ENCODE measurements around the gene ENOX1.

The ENOX1 gene

DNA sequence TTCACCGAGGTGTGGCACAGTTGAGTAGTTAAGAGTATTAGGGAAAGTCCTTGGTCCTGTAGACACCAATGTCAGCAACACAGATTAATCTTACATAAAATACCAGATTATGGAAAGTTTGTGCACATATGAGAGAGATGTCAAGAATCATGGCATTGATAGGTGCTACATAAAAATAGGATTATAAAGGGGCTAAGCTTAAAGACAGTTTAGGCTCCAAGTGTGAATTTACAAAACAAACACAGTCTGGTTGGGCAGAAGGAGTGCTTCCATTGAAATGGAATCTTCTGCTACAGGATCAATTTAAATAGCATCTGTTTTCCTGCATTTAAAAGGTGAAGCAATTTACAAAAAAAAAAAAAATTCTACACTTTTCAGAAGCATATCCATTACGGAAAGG is 470.5 kb downstream of the ENOX1 start:
- DNase-seq (ENCODE audit: low read depth in 2 of 2): no peak

- no peak for DNase-seq (ENCODE audit: low read depth in 2 of 2)
These were observed 471.2 kb downstream of the ENOX1 start for GRCh38 chr13:43315522-43315921.

DNA sequence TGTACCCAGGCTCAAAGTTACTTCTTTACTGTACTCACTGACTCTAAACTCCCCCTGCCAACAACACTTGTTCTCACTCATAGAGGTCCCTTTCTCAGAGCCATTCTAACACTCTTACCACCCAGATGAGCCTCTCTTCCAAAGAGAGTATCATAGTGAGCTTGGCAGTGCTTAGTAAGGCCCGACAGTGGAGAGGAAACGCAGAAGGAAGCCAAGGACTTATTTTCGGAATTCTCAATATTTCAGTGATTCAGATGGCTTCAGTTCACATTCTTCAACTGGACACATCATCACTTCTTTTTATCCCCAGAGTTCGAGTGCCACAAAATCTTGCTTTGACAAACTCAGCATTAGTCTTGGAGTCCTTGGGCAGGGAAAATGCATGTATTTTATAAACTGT is 477.5 kb downstream of the ENOX1 start:
- no peak for DNase-seq (ENCODE audit: low read depth in 2 of 2)

GRCh38 chr13:43307921-43308433 is 478.8 kb downstream of the ENOX1 start:
- no peak for DNase-seq (ENCODE audit: low read depth in 2 of 2)

- no peak for DNase-seq (ENCODE audit: low read depth in 2 of 2)
These were observed 479.4 kb downstream of the ENOX1 start for GRCh38 chr13:43307221-43307920.

GRCh38 chr13:43306372-43306771 is 480.4 kb downstream of the ENOX1 start:
- DNase-seq (ENCODE audit: low read depth in 2 of 2): no peak

DNA sequence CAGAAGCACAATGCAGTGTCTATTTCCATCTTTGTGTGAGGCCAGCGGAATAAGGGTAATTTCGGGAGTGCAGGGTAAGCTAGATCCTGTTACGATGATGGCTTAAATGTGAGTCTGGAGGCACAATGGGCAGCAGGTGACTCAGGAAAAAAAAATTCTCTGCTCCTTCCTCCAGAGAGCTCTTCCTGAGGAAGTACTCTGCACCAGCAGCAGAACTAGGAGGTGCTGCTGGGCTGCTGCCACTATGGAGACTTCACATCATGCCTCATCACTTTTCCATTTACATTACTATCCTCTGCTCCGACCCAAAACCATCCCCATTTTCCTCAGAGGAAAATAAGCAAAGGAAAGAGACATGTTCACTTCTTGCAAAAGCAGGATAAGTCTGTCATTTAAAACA is 481.4 kb downstream of the ENOX1 start:
- DNase-seq (ENCODE audit: low read depth in 2 of 2): no peak

GRCh38 chr13:43304945-43305344 is 481.8 kb downstream of the ENOX1 start:
- DNase-seq (ENCODE audit: low read depth in 2 of 2): no peak

- no peak for DNase-seq (ENCODE audit: low read depth in 2 of 2)
These were observed 482.3 kb downstream of the ENOX1 start for GRCh38 chr13:43304449-43304848.

DNA sequence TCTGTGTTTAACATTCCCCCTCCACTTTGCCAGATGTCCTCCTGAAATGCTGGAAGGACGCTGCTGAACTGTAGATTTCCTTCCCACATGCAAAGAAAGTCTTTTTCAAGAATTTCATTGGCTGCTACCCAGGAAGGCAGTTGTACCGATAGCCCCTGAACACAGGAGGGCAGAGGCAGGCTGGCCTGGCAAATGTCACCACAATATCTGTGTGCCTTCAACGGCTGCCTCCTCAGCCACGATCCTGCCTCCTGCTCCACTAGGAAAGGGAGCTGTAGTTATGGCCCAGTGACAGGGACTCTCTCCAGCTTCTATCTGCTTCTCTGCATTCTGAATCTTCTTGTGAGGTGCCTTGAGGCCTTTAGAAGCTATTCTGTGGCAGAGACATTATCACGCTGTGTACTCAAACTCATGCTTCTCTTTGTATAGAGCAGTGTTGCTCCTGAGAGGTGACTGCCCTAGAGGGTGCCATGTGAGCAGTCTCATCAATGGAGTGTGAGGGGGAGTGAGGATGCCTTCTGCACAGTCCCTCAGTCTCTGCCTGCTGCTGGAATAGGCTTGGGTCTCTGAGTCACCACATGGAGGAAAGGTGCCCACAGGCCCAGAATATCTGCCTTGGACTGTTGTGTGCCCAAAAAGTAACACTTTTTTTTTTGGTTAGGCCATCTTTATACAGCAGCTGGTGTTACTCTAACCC is 483.6 kb downstream of the ENOX1 start:
- DNase-seq (ENCODE audit: low read depth in 2 of 2): no peak

DNA sequence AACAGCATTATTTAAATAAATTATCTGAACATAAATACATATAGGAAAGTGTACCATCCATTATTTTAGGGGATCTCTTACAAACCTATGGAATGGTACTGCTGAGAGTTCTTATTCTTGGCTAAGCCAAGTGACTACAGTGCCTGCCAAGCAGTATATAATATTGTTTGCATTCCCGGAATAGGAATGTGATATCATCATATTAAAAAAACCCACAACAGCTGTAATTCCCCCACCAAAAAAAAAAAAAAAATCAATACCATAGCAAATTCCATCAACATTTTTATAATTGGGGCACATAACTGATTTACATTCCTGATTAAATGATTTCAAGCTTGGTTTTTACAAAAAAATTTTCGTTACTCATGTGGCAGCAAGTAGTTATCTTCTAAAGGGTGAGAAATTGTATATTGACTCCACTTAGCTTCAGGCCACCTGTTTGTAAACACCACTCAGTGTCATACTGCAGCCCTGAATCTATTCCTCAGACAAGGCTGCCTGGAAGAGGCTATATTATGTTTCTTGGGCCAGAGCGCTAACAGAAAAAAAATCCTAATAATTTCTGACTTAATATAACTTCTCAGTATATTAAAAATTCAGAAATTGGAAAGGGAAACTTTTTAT is 485.3 kb downstream of the ENOX1 start:
- DNase-seq (ENCODE audit: low read depth in 2 of 2): no peak

DNA sequence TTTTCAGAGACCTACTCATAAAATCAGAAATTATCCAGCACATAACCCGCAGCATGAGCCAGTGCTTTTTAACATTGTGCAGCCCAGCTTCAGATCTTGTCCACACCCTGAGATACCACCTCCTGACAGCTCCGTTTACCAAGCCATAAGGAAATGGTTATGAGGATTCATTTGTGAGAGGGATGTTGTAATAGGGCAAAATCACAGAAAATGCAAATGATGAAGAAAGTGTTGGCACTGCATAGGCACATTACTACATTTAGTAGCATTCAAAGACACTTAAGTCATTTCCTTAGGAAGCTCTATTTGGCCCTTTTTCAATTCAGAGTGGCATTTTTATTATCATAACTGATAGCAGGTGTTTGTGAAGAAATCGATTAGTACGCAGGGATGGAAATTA is 485.9 kb downstream of the ENOX1 start:
- DNase-seq (ENCODE audit: low read depth in 2 of 2): no peak

GRCh38 chr13:43299374-43299773 is 487.4 kb downstream of the ENOX1 start:
- no peak for DNase-seq (ENCODE audit: low read depth in 2 of 2)

DNA sequence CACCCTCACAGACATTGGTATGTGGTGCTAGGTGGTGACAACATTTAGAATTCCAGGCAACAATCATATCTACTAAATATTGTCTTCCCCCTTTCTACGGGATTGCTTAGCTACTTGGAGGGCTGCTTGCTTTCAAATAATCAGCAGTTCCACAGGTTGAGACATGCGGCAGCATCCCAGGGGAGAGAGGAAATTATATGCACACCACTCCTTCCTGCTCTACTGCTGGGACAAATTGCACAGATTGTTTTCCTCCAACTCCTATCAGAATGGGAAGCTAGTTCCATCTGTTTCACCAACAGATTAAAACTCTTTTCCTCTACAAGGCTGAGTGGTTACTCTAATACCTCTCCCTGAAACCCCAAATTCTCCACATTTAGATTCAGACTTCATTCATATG is 488.0 kb downstream of the ENOX1 start:
- no peak for DNase-seq (ENCODE audit: low read depth in 2 of 2)

DNA sequence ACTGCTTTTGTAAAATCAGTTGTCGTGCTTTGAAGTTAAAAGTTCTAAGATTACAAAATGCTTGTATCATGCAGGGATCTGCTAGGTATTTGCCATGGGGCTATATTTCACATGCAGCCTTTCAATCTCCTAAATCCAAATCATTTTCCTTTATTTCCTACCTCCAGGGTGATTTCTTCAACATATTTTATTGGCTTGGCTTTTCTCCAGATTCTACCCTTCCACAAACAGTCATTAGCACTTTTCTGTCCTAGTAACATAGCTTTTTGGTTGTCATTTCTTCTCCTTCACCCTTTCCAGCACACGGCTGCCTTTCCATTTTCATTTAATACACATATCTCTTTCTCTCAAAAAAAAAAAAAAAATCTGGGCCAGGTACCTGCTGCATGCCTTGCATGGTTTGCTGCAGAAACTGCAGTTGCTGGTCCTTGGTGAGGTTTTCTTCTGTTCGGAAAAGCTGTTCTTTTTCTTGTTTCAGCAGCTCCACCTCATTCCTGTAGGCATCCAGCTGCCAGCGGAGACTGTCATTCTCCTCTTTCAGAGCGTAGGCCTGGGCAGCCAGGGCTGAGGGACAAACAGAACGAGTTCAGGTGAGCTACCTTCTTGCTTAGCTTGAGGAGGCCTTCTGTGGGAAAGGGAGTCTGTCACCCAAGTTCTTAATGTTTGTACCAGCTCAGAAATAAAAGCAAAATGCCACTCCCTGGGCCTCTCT is 488.6 kb downstream of the ENOX1 start:
- no peak for DNase-seq (ENCODE audit: low read depth in 2 of 2)

- no peak for DNase-seq (ENCODE audit: low read depth in 2 of 2)
These were observed 490.8 kb downstream of the ENOX1 start for GRCh38 chr13:43295825-43296564.

- no peak for DNase-seq (ENCODE audit: low read depth in 2 of 2)
These were observed 491.5 kb downstream of the ENOX1 start for GRCh38 chr13:43295321-43295720.

DNA sequence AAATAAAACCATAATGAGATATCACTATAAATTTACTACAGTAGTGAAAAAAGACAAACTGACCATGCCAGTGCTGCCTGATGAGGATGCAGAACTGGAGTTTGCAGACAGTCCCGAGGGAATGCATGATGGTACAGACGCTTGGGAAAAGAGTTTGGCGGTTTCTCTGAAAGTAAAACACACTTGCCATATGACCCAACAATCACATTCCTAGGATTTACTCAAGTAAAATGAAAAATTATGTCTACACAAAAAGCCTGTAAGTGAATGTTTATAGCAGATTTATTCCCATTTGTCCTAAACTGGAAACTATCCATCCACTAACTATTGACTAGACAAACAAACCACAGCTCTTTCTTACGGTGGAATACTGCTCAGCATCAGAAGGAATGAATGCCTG is 492.4 kb downstream of the ENOX1 start:
- DNase-seq (ENCODE audit: low read depth in 2 of 2): no peak

GRCh38 chr13:43293986-43294385 is 492.8 kb downstream of the ENOX1 start:
- no peak for DNase-seq (ENCODE audit: low read depth in 2 of 2)

- no peak for DNase-seq (ENCODE audit: low read depth in 2 of 2)
These were observed 493.2 kb downstream of the ENOX1 start for GRCh38 chr13:43293561-43293960.

DNA sequence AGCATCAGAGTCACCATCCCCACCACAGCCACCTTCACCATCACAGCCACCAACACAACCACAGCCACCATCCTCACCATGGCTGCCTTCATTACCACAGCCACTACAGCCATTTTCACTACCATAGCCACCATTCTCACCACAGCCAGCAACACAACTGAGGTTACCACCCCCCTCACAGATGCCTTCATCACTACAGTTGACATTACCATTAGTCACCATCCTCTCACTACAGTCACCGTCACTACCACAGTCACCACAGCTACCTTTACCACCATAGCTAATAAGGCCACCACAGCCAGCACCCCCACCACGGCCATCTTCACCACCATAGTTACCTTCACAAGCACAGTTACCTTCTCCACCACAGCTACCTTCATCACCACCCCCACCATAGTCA is 493.8 kb downstream of the ENOX1 start:
- DNase-seq (ENCODE audit: low read depth in 2 of 2): no peak
